DOHH2 (cell line): ENCODE results near the gene CIB4.

Experiments
- H3F3A ChIP-seq: fragments of 200-600 bp; sonication (generic), shearing (Covaris generic); 2 replicates; pipeline ENCODE4 v1.6.0; 2016; ENCODE audit warnings: antibody characterized with exemption, mild to moderate bottlenecking; ENCODE audit not compliant: control insufficient read depth, insufficient read depth
- H3K27ac ChIP-seq: fragments of 200-600 bp; sonication (generic); 2 replicates; pipeline ENCODE4 v1.5.1; 2014; ENCODE audit warnings: low read depth, mild to moderate bottlenecking, low read length, moderate library complexity
- H3K27me3 ChIP-seq: fragments of 200-600 bp; sonication (generic); 2 replicates; pipeline ENCODE4 v1.6.1; 2014; ENCODE audit warnings: mild to moderate bottlenecking, low read length, mixed read lengths; ENCODE audit not compliant: control insufficient read depth
- H3K36me3 ChIP-seq: fragments of 200-600 bp; sonication (generic); 2 replicates; pipeline ENCODE4 v1.6.1; 2014; ENCODE audit warnings: mild to moderate bottlenecking, low read length, moderate library complexity, mixed read lengths; ENCODE audit not compliant: control insufficient read depth
- H3K4me1 ChIP-seq: fragments of 200-600 bp; sonication (generic); 2 replicates; pipeline ENCODE4 v1.6.1; 2014; ENCODE audit warnings: mild to moderate bottlenecking, low read length, mixed read lengths; ENCODE audit not compliant: control insufficient read depth
- H3K4me2 ChIP-seq: fragments of 200-600 bp; sonication (generic); 2 replicates; pipeline ENCODE4 v1.6.0; 2014; ENCODE audit warnings: mild to moderate bottlenecking, low read length, moderate library complexity
- H3K4me3 ChIP-seq: fragments of 200-600 bp; sonication (generic); 2 replicates; pipeline ENCODE4 v1.5.1; 2014; ENCODE audit warnings: mild to moderate bottlenecking, low read length, mixed read lengths
- H3K79me2 ChIP-seq: fragments of 200-600 bp; sonication (generic); 2 replicates; pipeline ENCODE4 v1.6.1; 2014; ENCODE audit warnings: mild to moderate bottlenecking, low read length, mixed read lengths; ENCODE audit not compliant: control insufficient read depth
- H3K9me2 ChIP-seq: fragments of 200-600 bp; sonication (generic); replicated peaks from 2 replicates; pipeline ENCODE4 v1.6.1; 2014; ENCODE audit warnings: mild to moderate bottlenecking, low read length, mixed read lengths; ENCODE audit not compliant: control insufficient read depth
- H3K9me3 ChIP-seq: fragments of 200-600 bp; sonication (generic); 2 replicates; pipeline ENCODE4 v1.6.1; 2014; ENCODE audit warnings: antibody characterized with exemption, low read length, mixed read lengths; ENCODE audit not compliant: control insufficient read depth, insufficient read depth
- H4K20me1 ChIP-seq: fragments of 200-600 bp; sonication (generic); 2 replicates; pipeline ENCODE4 v1.6.0; 2014; ENCODE audit warnings: low read depth, mild to moderate bottlenecking, antibody characterized with exemption, low read length, moderate library complexity; ENCODE audit not compliant: control insufficient read depth, insufficient read depth
- EZH2phosphoT487 ChIP-seq: fragments of 200-600 bp; sonication (generic); IDR thresholded peaks from 2 replicates; pipeline ENCODE4 v1.6.1; 2017; ENCODE audit warnings: borderline replicate concordance, mild to moderate bottlenecking, antibody characterized with exemption, low read length, moderate library complexity, mixed read lengths
- TF ChIP-seq, protein P1 (sequence below): fragments of 200-600 bp; sonication (generic); IDR thresholded peaks from one replicate; pipeline ENCODE4 v1.5.1; 2014; ENCODE audit warnings: antibody characterized with exemption, mild to moderate bottlenecking, low read depth, low read length; ENCODE audit not compliant: poor library complexity, severe bottlenecking

Gene CIB4

DNA sequence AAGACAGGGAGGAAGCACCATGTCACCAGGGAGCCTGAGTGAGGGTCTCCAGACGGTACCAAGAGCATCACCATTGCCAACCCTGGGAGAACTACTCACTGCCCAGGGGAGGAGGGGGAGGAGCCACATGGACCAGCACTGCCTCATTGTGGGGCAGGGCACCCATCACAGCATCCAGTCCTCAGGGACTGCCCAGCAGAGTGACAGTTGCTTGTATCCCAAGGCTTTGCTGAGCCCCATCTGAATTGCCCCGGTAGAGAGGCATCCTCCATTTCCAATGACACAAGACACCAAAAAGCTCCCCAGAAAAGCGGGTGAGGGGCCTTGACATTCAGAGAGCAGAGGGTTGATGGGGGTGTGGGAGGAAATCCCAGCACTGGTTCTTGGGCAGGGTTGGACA is 6.8 kb upstream of the CIB4 start:
- H3K4me3 ChIP-seq = no peak overlapping the region
- no peak overlapping the region for H3K27ac ChIP-seq
- H3K27me3 ChIP-seq = peaks cover 9% of the 10 kb centered on the region
- no peaks in the 10 kb centered on the region for H3F3A ChIP-seq
- no peaks in the 10 kb centered on the region for H3K9me2 ChIP-seq
- no peak overlapping the region for H3K4me2 ChIP-seq
- no peaks in the 10 kb centered on the region for H3K36me3 ChIP-seq
- TF ChIP-seq, protein P1, sequence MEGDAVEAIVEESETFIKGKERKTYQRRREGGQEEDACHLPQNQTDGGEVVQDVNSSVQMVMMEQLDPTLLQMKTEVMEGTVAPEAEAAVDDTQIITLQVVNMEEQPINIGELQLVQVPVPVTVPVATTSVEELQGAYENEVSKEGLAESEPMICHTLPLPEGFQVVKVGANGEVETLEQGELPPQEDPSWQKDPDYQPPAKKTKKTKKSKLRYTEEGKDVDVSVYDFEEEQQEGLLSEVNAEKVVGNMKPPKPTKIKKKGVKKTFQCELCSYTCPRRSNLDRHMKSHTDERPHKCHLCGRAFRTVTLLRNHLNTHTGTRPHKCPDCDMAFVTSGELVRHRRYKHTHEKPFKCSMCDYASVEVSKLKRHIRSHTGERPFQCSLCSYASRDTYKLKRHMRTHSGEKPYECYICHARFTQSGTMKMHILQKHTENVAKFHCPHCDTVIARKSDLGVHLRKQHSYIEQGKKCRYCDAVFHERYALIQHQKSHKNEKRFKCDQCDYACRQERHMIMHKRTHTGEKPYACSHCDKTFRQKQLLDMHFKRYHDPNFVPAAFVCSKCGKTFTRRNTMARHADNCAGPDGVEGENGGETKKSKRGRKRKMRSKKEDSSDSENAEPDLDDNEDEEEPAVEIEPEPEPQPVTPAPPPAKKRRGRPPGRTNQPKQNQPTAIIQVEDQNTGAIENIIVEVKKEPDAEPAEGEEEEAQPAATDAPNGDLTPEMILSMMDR = no peak
- no peak for TF ChIP-seq EZH2phosphoT487
- H3K79me2 ChIP-seq = no peaks in the 10 kb centered on the region
- no peaks in the 10 kb centered on the region for H4K20me1 ChIP-seq
- no peaks in the 10 kb centered on the region for H3K4me1 ChIP-seq
- H3K9me3 ChIP-seq = no peaks in the 10 kb centered on the region

DNA sequence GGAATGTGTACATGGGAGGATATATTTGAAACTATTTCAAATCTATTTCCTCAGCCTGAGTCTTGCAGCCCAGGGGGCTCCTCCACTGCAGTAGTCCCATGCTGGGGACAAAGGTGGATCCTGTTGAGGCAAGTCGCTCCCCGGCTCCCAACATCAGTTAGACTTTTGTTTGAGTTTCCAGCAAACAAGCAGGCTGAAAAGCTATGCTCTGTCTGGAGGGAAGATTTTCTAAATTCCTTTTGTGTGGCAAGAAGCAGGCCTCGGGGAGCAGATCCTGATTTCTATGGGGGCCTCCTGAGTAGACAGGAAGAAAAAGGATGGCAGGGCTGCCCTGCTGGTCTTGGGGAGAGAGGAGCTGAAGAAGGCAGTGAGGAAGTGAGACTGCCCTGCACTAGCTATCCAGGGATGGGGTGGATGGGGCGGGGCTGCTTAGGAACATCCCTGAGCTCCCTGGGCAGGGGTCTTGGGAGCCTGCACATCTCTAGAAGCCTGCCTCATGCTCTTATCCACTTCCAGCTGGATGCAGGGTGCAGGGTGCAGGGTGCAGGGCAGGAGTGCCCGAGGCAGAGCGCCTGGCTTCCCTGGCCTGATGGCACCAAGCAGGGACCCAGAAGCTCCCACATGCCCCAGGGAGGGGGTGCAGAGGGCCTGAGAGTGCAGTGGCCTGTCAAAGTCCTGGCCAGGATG is 6.0 kb upstream of the CIB4 start:
- Histone ChIP-seq H3K79me2 (no peaks in the 10 kb centered on the region), H3F3A (no peaks in the 10 kb centered on the region), H3K27me3 (peaks cover 9% of the 10 kb centered on the region), H3K9me2 (no peaks in the 10 kb centered on the region), H3K4me3 (no peak overlapping the region), H3K36me3 (no peaks in the 10 kb centered on the region), H4K20me1 (no peaks in the 10 kb centered on the region), H3K4me2 (no peak overlapping the region), H3K27ac (no peak overlapping the region), H3K9me3 (no peaks in the 10 kb centered on the region), H3K4me1 (no peaks in the 10 kb centered on the region)
- TF ChIP-seq, protein P1 = no peak
- TF ChIP-seq EZH2phosphoT487 = no peak

DNA sequence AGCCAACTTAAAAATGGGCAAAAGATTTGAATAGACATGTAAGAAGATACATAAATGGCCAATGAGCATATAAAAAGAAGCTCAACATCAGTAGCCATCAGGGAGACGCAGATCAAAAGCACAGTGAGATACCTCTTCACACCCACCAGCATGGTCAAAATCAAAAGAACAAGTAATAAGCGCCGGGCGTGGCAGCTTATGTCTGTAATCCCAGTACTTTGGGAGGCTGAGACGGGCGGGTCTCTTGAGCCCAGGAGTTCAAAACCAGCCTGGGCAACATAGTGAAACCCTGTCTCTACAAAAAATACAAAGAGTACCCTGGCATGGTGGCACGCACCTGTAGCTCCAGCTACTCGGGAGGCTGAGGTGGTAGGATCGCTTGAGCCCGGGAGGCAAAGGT is 4.6 kb upstream of the CIB4 start:
- H3K4me3 ChIP-seq = no peak overlapping the region
- no peaks in the 10 kb centered on the region for H4K20me1 ChIP-seq
- H3K9me3 ChIP-seq = no peaks in the 10 kb centered on the region
- peaks cover 12% of the 10 kb centered on the region for H3K27me3 ChIP-seq
- TF ChIP-seq, protein P1 = no peak
- TF ChIP-seq EZH2phosphoT487 = no peak
- no peak overlapping the region for H3K4me2 ChIP-seq
- no peaks in the 10 kb centered on the region for H3K4me1 ChIP-seq
- no peaks in the 10 kb centered on the region for H3K79me2 ChIP-seq
- H3K9me2 ChIP-seq = no peaks in the 10 kb centered on the region
- no peaks in the 10 kb centered on the region for H3K36me3 ChIP-seq
- no peaks in the 10 kb centered on the region for H3F3A ChIP-seq
- no peak overlapping the region for H3K27ac ChIP-seq
